Dermis lymphatic vessel endothelial cell (primary cell): ENCODE data around the gene TAS2R7. TPM values are rescaled to one million over a fixed set of nuclear protein-coding genes. Genes with fewer than 3 reads are reported as not detected.

Experiments
- total RNA-seq: library from RNA; depleted of rRNA; stranded (reverse); fragments of >200 nt; gene quantifications from 2 replicates; pipeline ENCODE4 v1.2.1, GENCODE V29; 2014

The TAS2R7 gene, protein sequence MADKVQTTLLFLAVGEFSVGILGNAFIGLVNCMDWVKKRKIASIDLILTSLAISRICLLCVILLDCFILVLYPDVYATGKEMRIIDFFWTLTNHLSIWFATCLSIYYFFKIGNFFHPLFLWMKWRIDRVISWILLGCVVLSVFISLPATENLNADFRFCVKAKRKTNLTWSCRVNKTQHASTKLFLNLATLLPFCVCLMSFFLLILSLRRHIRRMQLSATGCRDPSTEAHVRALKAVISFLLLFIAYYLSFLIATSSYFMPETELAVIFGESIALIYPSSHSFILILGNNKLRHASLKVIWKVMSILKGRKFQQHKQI
- 0.09 TPM in 1 of 2 replicates, not detected in the other for total RNA-seq

DNA sequence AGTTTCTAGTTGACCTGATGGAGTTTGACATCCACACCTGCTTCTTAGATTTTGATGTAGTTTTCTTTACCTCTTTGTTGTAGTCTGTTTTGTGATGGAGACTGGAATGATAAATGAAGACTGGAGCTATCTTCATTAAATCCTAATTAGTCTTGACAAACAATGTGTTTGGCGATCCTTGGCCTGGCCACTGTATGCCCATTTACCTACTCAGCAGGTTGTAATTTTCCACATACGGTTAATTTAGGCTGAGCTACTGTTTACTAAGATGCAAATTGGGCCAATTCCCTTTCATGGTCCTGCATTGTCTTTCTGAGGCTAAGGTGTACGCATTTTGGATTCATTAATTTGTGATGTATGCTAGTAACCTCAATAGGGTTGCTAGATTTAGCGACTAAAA, at the start of gene TAS2R7:
Gene TAS2R7 (minus strand): TSS at position 41 of the 400 bp plus-strand sequence. CDS start 57 bp downstream, outside the sequence.

GRCh38 chr12:10849425-10849878, 47.0 kb upstream of the TAS2R7 start, which contains the start of gene PRR4:
Gene PRR4, minus strand, starts transcription at chr12:10849475. Its CDS starts 38 bp downstream, at chr12:10849437.

DNA sequence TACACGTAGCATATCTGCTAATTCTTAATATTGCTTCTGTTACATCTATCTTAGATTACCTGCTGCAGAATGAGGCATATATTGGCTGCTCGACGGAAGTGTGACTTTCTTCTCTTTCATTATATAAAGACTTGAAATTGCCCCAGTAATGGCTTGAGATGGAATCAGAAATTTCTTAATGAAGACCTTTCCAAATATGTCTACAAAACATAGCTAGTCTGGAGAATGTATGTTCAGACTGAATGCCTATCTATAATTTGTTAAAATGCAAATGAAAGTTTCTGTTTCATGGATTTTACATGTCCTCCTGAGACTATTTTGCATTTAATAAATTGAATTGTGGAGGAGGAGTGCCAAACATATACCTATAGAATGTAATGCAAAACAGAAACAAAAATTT, 23.8 kb upstream of the TAS2R7 start, which contains the start of gene TAS2R10:
Gene TAS2R10 (minus strand): TSS at position 101 of the 400 bp plus-strand sequence. CDS start 89 bp downstream, at position 12.

GRCh38 chr12:10810068-10810467, 7.6 kb upstream of the TAS2R7 start, which contains the start of gene TAS2R9:
Gene TAS2R9, minus strand, starts transcription at chr12:10810168. Its CDS starts 93 bp downstream, at chr12:10810075.

DNA sequence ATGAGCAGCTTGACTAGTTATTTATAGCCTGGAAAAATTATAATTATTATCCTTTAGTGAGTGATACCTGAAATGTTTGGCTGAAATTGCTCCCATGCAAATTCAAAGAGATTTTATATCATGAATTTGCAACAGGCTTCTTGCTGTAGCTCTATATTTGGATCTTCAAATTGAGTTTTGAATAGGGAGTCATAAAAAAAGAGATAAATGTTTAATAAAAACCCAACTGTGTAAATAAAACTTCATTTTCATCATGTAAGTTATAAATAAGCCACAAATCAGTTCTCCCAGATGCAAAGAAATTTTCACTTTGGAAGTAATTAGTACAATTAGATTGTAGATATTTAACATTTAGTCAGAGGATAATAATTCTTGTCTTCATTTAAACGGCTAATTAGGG, 4.8 kb upstream of the TAS2R7 start, which contains the start of gene TAS2R8:
Gene TAS2R8 (minus strand): TSS at position 101 of the 400 bp plus-strand sequence. CDS start 306 bp downstream, outside the sequence.

Other genes with a start within 250 kb of the TAS2R7 start
- 10.7 and 12.5 TPM in 2 replicates for gene MAGOHB, start 189.0 kb downstream of the TAS2R7 start, total RNA-seq
- 2.7 and 7.8 TPM in 2 replicates for gene STYK1, start 128.6 kb downstream of the TAS2R7 start, total RNA-seq
- 128 and 157 TPM in 2 replicates for gene YBX3, start 79.3 kb downstream of the TAS2R7 start, total RNA-seq
- gene TAS2R8, start 4.7 kb upstream of the TAS2R7 start, total RNA-seq: 0.09 and 0.11 TPM in 2 replicates
- gene TAS2R9, start 7.5 kb upstream of the TAS2R7 start, total RNA-seq: 0.09 and 0.11 TPM in 2 replicates
- gene TAS2R10, start 23.7 kb upstream of the TAS2R7 start, total RNA-seq: 0.43 and 0.77 TPM in 2 replicates
- gene PRR4, start 46.8 kb upstream of the TAS2R7 start, total RNA-seq: 0.17 and 0.22 TPM in 2 replicates
- gene PRH1, start 81.6 kb upstream of the TAS2R7 start, total RNA-seq: 7.6 and 10.3 TPM in 2 replicates
- gene TAS2R13, start 106.9 kb upstream of the TAS2R7 start, total RNA-seq: 0.54 and 1.0 TPM in 2 replicates
- 0.09 TPM in 1 of 2 replicates, not detected in the other for gene PRH2, start 126.6 kb upstream of the TAS2R7 start, total RNA-seq
- 1.5 and 1.6 TPM in 2 replicates for gene TAS2R14, start 136.6 kb upstream of the TAS2R7 start, total RNA-seq
- gene TAS2R50, start 184.3 kb upstream of the TAS2R7 start, total RNA-seq: 1.6 and 2.4 TPM in 2 replicates
- gene TAS2R20, start 195.7 kb upstream of the TAS2R7 start, total RNA-seq: 1.7 and 2.4 TPM in 2 replicates
- gene TAS2R19, start 220.0 kb upstream of the TAS2R7 start, total RNA-seq: 2.9 and 4.0 TPM in 2 replicates
- gene TAS2R31, start 228.8 kb upstream of the TAS2R7 start, total RNA-seq: 2.7 and 3.1 TPM in 2 replicates